Stimulated activated CD8-positive, alpha-beta memory T cell treated with anti-CD3 and anti-CD28 coated beads, Interleukin-4, amount 100 ng/mL, for 4 hours (primary cell): Measurements from ENCODE around the gene AADACL3.
"Not testable (repeated sequence)": the region's sequence is repeated elsewhere in the genome, so short reads cannot be mapped to it uniquely, and the experiment has no call there.

Experiments used
- DNase-seq, 2 donors: peaks; one replicate each; pipeline ENCODE4 v3.0.0-alpha.2; 2020; ENCODE audit warnings: low read depth in 2 of 2, low spot score in 1 of 2

The AADACL3 gene

DNA sequence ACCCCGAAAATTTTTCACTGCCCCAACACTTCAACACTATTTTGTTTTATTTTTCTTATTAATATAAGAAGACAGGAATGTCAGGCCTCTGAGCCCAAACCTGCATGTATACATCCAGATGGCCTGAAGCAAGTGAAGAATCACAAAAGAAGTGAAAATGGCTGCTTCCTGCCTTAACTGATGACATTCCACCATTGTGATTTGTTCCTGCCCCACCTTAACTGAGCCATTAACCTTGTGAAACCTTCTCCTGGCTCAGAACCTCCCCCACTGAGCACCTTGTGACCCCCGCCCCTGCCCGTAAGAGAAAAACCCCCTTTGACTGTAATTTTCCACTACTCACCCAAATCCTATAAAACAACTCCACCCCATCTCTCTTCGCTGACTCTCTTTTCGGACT, 2.3 kb upstream of the AADACL3 start:
- not testable (repeated sequence) for DNase-seq

DNA sequence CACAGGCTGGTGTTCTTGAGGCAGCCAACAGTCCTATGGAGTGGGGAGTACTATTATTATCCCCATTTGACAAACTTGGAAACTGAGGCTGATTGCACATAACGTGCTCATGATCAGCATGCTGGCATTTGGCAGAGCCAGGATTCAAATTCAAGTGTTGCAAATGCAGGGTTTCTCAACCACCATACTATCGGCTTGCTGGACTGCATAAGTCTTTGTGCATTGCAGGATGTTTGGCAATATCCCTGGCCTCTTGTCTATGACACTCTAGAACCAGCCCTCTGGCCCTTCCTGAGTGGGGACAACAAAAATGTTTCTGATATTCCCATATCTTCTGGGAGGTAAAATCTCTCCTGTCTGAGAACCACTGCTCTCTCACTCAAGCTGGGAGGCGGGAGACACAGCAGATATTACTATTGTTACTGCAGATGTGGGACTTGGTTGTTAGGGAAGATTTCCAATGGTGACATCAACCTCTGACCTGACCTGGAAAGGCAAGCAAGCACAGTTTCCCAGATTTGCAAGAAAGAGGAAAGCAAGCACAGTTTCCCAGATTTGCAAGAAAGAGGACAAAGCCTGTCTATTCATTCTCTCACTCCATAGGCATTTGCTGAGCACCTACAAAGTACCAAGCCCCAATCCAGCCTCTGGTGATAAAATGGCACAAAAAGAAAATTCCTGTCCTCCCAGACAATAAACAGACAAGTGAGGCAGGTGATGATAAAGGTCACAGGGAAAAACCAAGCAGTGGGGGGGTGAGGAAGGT, 1.0 kb upstream of the AADACL3 start:
- no peak for DNase-seq

DNA sequence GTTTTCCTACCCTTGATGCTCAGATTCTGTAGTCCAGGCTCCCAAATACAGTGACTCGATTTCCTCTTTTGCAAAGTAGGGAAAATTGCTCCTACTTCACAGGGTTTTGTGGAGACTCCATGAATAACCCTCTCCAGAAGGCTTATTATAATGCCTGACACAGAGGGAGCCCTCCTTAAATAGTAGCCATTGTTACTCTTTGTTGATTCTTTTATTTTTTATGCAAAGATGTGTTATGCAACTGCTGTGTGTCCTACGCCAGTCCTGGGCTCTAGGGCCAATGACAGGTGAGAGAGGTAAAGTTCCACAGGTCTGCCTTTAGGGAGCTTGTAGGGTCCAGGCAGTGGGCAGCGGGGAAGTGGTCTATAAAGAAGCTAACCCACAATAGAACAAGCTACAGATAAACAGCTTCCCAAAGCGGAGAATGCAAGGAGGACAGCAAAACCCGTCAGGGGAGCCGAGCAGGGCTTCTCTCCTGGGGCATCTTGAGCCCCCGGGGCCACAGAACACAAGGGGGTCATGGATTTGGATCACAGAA, 1.5 kb downstream of the AADACL3 start:
- no peak for DNase-seq

DNA sequence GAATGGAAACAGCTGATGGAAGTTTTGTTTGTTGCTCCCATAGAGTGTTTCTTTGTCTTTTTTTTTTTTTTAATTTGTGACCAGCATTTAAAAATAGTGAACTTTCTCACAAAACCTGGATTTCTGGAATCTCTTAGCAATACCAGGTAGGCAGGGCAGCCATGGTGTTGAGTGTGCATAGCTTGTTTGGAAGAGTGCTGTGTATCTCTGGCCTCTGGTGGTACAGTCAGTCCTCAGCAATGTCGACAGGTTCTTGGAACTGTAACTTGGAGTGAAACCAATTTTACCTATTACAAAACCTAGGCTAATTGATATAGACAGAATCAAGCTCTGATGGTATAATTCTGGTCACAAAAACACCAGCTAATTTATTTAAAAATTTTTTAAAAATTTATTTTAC, 6.7 kb downstream of the AADACL3 start:
- no peak for DNase-seq

DNA sequence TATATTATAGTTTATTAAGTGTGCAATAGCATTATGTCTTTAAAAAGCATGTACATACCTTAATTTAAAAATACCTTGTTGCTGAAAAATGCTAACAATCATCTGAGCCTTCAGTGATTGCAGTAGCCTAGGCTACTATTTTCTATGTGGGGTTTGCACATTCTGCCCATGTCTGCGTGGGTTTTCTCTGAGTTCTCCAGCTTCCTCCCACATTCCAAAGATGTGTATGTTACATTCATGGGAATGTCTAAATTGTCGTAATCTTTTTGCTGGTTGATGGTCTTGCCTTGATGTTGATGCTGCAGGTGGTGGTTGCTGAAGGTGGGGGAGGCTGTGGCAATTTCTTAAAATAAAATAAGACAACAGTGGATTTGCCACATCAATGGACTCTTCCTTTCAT, 12.5 kb downstream of the AADACL3 start:
- no peak for DNase-seq

DNA sequence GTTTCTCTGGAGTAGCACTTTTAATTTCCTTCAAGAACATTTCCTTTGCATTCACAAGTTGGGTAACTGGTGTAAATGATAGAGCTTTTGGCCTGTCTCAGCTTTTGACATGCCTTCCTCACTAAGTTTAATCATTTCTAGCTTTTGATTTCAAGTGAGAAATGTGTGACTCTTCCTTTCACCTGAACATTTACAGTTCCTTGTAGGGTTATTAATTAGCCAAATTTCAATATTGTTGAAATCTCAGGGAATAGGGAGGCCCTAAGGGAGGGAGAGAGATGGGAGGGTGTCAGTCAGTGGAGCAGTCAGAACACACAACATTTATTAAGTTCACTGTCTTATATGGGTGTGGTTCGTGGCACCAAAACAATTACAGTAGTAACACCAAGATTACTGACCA, 14.2 kb downstream of the AADACL3 start:
- DNase-seq: no peak

DNA sequence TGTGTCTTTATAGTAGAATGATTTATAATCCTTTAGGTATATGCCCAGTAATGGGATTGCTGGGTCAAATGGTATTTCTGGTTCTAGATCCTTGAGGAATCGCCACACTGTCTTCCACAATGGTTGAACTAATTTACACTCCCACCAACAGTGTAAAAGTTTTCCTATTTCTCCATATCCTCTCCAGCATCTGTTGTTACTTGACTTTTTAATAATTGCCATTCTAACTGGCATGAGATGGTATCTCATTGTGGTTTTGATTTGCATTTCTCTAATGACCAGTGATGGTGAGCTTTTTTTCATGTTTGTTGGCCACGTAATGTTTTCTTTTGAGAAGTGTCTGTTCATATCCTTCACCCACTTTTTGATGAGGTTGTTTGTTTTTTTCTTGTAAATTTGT, 15.2 kb downstream of the AADACL3 start:
- not testable (repeated sequence) for DNase-seq

DNA sequence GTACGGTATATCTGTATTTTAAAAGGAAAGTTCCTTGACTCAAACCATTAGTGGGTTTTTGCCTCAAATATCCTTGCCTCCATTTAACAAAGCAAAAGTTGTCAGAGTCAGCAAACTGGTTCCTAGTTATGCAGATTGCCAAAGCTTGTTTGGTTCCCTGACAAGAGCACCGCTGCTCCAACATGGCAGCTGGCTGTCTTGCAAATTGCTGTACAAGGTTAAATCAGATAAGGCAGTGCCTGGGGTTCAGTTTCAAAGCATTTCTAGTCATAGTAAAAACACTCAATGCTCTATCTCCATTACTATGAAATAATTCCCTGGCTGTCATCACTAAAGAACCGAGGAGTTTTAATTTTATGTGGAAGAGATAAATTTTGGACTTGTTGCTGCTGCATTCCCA, 18.7 kb downstream of the AADACL3 start:
- no peak for DNase-seq

DNA sequence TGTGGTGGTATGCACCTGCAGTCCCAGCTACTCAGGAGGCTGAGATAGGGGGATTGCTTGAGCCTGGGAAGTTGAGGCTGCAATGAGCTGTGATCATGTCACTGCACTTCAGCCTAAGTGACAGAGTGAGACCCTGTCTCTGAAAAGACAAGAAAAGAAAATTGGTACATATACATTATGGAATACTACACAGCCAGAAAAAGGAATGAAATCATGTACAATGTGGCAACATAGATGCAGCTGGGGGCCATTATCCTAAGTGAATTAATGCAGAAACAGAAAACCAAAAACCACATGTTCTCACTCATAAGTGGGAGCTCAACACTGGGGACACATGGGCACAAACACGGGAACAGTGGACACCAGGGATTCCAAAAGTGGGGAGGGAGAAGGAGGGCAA, 23.0 kb downstream of the AADACL3 start:
- DNase-seq: no peak

DNA sequence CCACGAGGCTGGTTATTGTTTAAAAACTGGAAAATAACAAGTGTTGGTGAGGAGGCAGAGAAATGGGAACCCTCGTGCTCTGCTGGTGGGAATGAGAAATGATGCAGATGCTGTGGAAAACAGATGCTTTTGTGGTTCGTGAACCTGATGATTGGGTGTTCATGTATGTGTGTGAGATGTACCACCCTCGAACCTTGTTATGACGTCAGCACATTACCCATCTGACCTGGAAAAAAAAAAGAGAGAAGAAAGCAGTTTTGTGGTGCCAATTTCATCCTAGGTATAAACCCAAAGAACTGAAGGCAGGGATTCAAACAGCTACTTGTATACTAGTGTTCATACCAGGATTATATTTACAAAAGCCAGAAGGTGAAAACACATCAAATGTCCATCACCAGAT, 23.7 kb downstream of the AADACL3 start:
- DNase-seq: no peak

DNA sequence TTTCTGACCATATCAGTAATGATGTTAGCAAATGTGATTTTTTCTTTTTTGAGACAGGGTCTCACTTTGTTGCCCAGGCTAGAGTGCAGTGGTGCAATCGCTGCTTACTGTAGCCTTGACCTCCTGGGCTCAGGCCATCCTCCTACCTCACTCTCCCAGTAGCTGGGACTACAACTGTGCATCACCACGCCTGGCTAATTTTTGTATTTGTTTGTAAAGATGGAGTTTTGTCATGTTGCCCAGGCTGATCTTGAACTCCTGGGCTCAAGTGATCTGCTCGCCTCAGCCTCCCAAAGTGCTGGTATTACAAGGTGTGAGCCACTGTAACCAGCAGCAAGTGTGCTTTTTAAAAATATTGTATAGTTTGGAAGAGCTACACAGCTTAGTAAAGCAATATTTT, 26.0 kb downstream of the AADACL3 start:
- DNase-seq: no peak

DNA sequence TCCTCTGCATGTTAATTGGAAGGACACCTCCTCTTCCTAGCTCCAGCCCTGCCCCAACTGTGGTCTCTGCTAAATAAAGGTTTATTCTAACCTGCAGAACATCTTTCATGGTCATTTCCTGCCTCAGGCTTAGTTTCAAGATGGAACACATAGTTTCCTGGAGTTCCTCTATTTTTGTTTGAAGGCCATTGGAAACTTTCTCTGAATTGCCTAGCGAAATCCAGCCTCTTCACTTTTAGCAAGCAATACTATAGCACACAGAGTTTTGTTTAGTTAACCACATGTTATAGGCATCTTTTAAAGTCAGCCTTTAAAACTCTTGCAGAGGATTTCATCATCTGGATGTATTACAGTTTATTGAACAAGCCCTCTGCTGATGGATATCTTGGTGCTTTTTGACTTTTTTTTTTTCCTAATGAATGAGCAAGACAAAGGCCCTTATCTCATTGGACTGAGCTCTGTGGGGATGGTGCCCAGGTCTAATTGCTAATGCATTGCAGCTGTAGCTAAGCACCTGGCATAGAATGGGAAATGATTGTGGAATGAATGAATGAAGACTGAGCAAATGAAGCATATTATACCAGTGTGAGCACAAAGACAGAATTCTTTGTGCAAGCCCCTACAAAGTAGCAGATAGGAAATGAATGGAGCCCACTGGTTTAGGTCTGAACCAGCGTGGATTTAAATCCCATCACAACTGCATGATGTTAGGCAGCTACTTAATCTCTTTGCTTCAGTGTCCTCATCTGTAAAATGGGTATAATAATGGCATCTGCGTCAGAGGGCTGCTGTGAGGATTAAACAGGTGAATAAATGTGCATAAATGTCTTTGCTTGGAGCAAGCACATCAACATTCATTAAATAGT, 29.4 kb downstream of the AADACL3 start:
- no peak for DNase-seq

DNA sequence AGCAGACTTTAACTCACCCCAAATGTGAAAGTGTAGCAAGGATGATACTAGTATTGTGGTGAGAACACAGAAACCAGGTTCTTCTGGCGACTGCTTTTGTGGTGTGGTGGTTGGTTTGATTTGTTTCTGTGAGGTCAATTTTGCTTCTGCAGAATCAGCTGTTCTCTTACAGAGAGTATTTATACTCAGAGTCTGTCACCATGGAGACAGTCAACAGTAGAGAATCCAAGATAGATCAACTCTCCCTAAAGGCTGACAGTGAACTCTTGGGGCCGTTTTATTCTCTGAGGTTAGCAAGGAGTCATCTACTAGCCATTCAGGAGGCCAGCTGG, 30.0 kb downstream of the AADACL3 start, which contains the start of gene CFAP107:
TSS of gene CFAP107 (plus strand) at position 209 of the 332 bp plus-strand sequence. CDS start 231 bp downstream, outside the sequence.
- no peak for DNase-seq

DNA sequence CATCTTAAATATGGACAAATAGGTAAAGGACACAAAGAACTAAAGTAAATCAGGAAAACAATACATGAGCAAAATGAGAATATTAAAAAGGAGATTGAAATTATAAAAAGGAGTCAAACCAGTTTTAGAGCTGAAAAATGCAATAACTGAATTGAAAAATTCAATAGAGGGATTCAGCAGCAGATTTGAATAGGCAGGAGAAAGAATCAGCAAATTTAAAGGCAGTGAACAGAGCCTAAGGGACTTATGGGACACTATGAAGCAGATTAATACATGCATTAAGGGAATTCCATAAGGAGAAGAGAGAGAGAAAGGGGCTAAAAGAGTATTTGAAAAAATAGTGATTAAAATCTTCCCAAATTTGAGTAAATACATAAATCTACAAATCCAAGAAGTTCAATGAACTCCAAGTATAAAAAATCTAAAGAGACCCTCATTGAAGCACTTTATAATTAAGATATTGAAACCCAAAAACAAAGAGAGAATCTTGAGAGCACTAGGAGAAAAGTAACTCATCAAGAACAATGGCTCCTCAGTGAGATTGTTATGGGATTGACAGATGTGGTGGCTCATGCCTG, 33.0 kb downstream of the AADACL3 start:
- no peak for DNase-seq

DNA sequence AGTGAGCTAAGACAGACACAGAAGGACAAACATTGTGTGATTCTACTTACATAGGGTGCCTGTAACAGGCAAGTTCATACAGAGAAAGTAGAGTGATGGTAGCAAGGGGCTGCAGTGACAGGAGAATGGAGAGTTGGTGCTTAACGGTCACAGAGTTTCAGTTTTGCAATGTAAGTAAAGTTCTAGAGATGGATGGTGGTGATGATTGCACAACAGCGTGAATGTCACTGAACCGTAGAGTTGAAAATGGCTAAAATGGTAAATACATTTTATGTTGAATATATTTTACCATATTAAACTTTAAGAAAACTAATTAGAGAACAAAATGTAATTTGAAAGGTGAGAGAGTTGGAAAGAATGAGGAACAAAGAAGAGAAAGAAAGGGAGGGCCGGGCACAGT, 38.8 kb downstream of the AADACL3 start:
- DNase-seq: no peak

DNA sequence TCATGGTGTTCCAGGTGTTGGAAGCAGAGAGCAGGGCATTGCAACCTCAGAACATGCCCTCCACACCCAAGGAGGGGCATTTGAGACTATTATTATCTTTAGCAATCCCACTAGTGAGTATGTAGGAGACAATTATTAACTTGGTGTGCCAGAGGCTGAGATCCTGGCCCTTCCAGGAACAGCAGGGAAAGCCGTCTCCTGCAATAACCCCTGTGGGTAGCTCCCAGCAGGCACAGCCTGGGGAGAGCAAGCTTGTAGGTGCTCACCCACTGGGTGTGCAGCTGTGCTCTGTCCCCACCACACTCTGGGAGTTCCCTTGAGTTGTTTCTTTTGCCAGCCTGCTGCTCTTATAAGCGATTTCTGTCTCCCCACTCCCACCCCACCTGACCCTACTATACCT, 40.4 kb downstream of the AADACL3 start:
- DNase-seq: no peak

DNA sequence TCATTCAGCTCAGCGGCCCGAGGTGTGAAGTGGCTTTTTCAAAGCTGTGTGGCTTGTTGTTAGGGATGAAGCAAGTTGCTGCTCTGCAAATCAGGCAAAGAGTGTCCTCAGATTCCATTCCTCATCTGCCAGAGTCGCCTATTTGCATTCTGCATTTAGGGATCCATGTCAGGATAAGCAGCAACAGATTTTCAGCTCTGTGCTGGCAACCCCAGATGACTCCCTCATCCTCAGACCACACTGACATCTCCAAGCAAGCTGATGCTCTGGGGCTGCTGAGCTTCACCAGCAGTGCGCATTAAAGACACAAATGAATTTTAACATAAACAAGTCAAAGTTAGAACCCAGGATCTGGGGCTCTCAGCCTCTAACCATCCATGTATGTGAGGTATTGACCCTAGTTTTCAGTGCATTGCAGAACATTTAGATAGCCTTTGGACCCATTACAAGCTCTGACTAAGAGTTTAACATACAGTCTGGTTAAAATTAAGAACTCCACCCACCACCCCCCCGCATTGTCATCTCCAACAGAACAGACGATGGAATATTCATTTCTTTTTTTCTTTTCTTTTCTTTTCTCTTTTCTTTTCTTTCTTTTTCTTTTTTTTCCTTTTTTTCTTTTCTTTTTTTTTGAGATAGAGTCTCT, 41.0 kb downstream of the AADACL3 start:
- no peak for DNase-seq

DNA sequence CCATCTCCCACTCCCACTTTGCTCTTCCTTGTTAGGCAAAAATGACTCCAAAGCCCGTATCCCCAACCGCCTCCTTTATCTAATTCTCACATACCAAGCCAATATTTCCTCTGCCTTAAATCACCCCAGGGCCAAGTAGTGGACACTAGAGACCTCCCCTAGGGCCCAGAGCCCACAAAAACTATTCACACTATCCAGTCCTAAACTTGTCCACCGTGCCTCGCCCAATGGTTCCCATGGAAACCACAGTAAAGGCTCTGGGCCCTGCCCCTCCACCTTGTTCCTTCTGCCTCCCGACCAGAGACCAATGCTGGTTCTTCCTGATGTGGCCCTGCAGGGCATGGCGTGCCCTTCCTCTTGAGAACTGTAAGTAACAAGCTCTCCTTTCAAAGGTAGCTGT, 41.9 kb downstream of the AADACL3 start:
- no peak for DNase-seq

DNA sequence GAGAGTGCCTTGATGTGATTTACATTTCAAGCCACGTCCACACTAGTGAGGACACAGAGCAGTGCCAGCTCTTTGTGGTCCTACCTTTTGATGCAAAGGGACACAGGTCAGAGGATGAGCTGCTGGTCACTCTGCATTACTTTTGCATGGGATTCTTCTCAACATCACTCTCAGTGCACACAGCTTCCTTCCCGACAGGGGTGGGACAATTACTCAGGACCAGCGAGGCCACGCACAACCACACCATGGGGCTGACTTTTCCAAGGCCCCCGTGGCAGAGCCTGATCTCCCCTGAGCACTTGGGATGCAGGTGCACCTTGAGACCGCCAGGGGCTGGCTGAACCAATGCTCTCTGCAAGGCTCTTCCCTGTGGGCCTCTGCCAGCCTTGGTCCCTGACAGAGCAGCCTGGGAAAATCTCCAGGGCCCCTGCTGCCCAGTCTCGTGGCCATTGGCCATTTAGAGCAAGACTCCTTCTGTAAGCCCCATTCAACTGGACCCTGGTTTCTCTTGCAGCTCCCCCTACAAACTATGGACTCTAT, 44.4 kb downstream of the AADACL3 start:
- no peak for DNase-seq

DNA sequence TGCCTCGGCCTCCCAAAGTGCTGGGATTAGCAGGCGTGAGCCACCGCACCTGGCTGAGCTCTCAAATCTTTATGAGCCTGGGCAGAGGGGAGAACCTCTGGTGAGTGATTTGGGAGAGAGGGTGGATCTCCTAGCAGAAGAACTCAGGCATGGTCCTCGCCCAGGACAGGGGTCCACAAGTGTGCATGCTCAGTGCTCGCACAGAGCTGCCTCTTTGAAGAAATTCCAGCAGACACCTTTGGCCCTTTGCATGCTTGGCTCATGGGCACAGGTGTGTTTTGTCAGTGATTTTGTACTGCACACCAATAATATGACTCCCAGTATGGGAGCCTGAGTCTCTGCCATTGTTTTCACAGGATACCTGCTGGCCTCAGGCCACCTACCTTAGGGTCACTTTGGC, 45.9 kb downstream of the AADACL3 start:
- no peak for DNase-seq

DNA sequence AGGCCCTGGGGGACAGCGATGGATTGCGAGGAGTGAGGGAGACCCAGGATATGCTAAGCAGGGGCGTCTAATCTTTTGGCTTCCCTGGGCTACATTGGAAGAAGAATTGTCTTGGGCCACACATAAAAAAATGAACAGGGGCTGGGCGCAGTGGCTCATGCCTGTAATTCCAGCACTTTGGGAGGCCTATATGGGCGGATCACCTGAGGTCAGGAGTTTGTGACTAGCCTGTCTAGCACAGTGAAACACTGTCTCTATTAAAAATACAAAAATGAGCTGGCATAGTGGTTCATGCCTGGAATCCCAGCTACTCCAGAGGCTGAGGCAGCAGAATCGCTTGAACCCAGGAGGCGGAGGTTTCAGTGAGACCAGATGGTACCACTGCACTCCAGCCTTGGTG, 46.9 kb downstream of the AADACL3 start:
- no peak for DNase-seq
